H9 (cell line): ENCODE data around the gene SNX7. TPM values are rescaled to one million over a fixed set of nuclear protein-coding genes. Genes with fewer than 3 reads are reported as not detected.

Experiments
- DNase-seq: peaks from one replicate; pipeline ENCODE4 v3.0.0-alpha.2; 2017
- H2AFZ ChIP-seq: one replicate; pipeline ENCODE4 v1.6.1; 2013; ENCODE audit warnings: mild to moderate bottlenecking, low read length, control low read depth, moderate library complexity
- H2AK5ac ChIP-seq: 2 replicates; pipeline ENCODE4 v1.6.1; 2013; ENCODE audit warnings: low read length, control low read depth, mixed read lengths; ENCODE audit not compliant: insufficient read length
- H2BK120ac ChIP-seq: one replicate; pipeline ENCODE4 v1.6.1; 2013; ENCODE audit warnings: low read depth, mild to moderate bottlenecking, low read length, control low read depth, inconsistent platforms; ENCODE audit not compliant: poor library complexity, severe bottlenecking
- H2BK12ac ChIP-seq: 2 replicates; pipeline ENCODE4 v1.6.1; 2013; ENCODE audit warnings: low read length, control low read depth, mixed read lengths, low read depth; ENCODE audit not compliant: insufficient read length
- H2BK15ac ChIP-seq: 2 replicates; pipeline ENCODE4 v1.6.1; 2013; ENCODE audit warnings: low read depth, low read length, control low read depth
- H2BK20ac ChIP-seq: one replicate; pipeline ENCODE4 v1.6.1; 2013; ENCODE audit warnings: low read depth, mild to moderate bottlenecking, low read length, control low read depth, inconsistent platforms; ENCODE audit not compliant: poor library complexity, severe bottlenecking
- H2BK5ac ChIP-seq: 2 replicates; pipeline ENCODE4 v1.6.1; 2013; ENCODE audit warnings: low read length, control low read depth, mixed read lengths; ENCODE audit not compliant: insufficient read length
- H3K14ac ChIP-seq: 2 replicates; pipeline ENCODE4 v1.6.1; 2013; ENCODE audit warnings: low read length, control low read depth; ENCODE audit not compliant: insufficient read depth
- H3K18ac ChIP-seq: 2 replicates; pipeline ENCODE4 v1.6.1; 2013; ENCODE audit warnings: low read depth, mild to moderate bottlenecking, mixed read lengths, low read length, control low read depth; ENCODE audit not compliant: insufficient read length
- H3K23ac ChIP-seq: 2 replicates; pipeline ENCODE4 v1.6.1; 2013; ENCODE audit warnings: low read length, control low read depth, mixed read lengths, low read depth; ENCODE audit not compliant: insufficient read length
- H3K23me2 ChIP-seq: 2 replicates; pipeline ENCODE4 v1.6.1; 2013; ENCODE audit warnings: low read depth, mild to moderate bottlenecking, mixed read lengths, low read length, control low read depth; ENCODE audit not compliant: insufficient read length, poor library complexity, severe bottlenecking
- H3K27ac ChIP-seq: 2 replicates; pipeline ENCODE4 v1.5.1; 2013; ENCODE audit warnings: low read length, control low read depth, mixed read lengths, low read depth; ENCODE audit not compliant: insufficient read length
- H3K27me3 ChIP-seq: 2 replicates; pipeline ENCODE4 v1.6.1; 2013; ENCODE audit warnings: low read length, control low read depth, inconsistent platforms; ENCODE audit not compliant: insufficient read depth
- H3K4ac ChIP-seq: 2 replicates; pipeline ENCODE4 v1.6.1; 2013; ENCODE audit warnings: low read depth, mild to moderate bottlenecking, control low read depth, inconsistent platforms, low read length, moderate library complexity
- H3K4me1 ChIP-seq: 2 replicates; pipeline ENCODE4 v1.6.1; 2013; ENCODE audit warnings: low read length, control low read depth, inconsistent platforms; ENCODE audit not compliant: insufficient read depth
- H3K4me2 ChIP-seq: 2 replicates; pipeline ENCODE4 v1.6.1; 2013; ENCODE audit warnings: low read length, control low read depth, mixed read lengths; ENCODE audit not compliant: insufficient read length, insufficient read depth
- H3K56ac ChIP-seq: 2 replicates; pipeline ENCODE4 v1.6.1; 2013; ENCODE audit warnings: low read depth, mild to moderate bottlenecking, mixed read lengths, low read length, control low read depth; ENCODE audit not compliant: insufficient read length
- H3K79me1 ChIP-seq: 2 replicates; pipeline ENCODE4 v1.6.1; 2013; ENCODE audit warnings: low read depth, mild to moderate bottlenecking, moderate library complexity, low read length, control low read depth, inconsistent platforms; ENCODE audit not compliant: insufficient read depth, poor library complexity, severe bottlenecking
- H3K79me2 ChIP-seq: 2 replicates; pipeline ENCODE4 v1.6.1; 2013; ENCODE audit warnings: low read length, control low read depth, inconsistent platforms; ENCODE audit not compliant: insufficient read depth
- H3K9ac ChIP-seq: 2 replicates; pipeline ENCODE4 v1.6.1; 2013; ENCODE audit warnings: low read length, control low read depth, mixed read lengths; ENCODE audit not compliant: insufficient read length; ENCODE audit errors: extremely low read depth
- H3K9me3 ChIP-seq: one replicate; pipeline ENCODE4 v1.6.1; 2013; ENCODE audit warnings: low read depth, low read length, inconsistent platforms; ENCODE audit not compliant: control insufficient read depth
- H3T11ph ChIP-seq: one replicate; pipeline ENCODE4 v1.6.1; 2013; ENCODE audit warnings: mild to moderate bottlenecking, low read length, control low read depth, inconsistent platforms
- H4K20me1 ChIP-seq: one replicate; pipeline ENCODE4 v1.6.1; 2013; ENCODE audit not compliant: control insufficient read depth, insufficient read length, insufficient read depth
- H4K5ac ChIP-seq: 2 replicates; pipeline ENCODE4 v1.6.1; 2013; ENCODE audit warnings: low read depth, mild to moderate bottlenecking, mixed read lengths, low read length, control low read depth; ENCODE audit not compliant: insufficient read length
- H4K8ac ChIP-seq: replicated peaks from 2 replicates; pipeline ENCODE4 v1.6.1; 2013; ENCODE audit warnings: low read length, control low read depth, mixed read lengths, low read depth; ENCODE audit not compliant: insufficient read length
- H4K91ac ChIP-seq: 2 replicates; pipeline ENCODE4 v1.6.1; 2013; ENCODE audit warnings: low read depth, mild to moderate bottlenecking, moderate library complexity, mixed read lengths, low read length, control low read depth; ENCODE audit not compliant: insufficient read length
- H3K27ac Mint-ChIP-seq, 3 experiments: 2 replicates in 2 of 3; 3 replicates in 1 of 3; pipeline ENCODE4 v1.8.0; 2020 to 2021; ENCODE audit warnings: mixed read lengths in 3 of 3, mild to moderate bottlenecking in 1 of 3, moderate library complexity in 1 of 3
- H3K27me3 Mint-ChIP-seq: 2 replicates; pipeline ENCODE4 v1.8.0; 2021; ENCODE audit warnings: low read depth, mild to moderate bottlenecking, moderate library complexity, mixed read lengths
- H3K36me3 Mint-ChIP-seq, 3 experiments: 2 replicates in 2 of 3; 3 replicates in 1 of 3; pipeline ENCODE4 v1.8.0; 2020 to 2021; ENCODE audit warnings: low read depth in 3 of 3, mixed read lengths in 3 of 3; ENCODE audit not compliant: insufficient read depth in 1 of 3
- H3K4me1 Mint-ChIP-seq, 2 experiments: 2 replicates each; pipeline ENCODE4 v1.8.0; 2020; ENCODE audit warnings: mixed read lengths in 2 of 2
- H3K4me3 Mint-ChIP-seq, 2 experiments: 2 replicates in 1 of 2; 3 replicates in 1 of 2; pipeline ENCODE4 v1.8.0; 2020 to 2021; ENCODE audit warnings: mild to moderate bottlenecking in 2 of 2, mixed read lengths in 2 of 2, moderate library complexity in 1 of 2
- H3K9me3 Mint-ChIP-seq, 2 experiments: 2 replicates in 1 of 2; 3 replicates in 1 of 2; pipeline ENCODE4 v1.8.0; 2020; ENCODE audit warnings: mild to moderate bottlenecking in 2 of 2, mixed read lengths in 2 of 2, moderate library complexity in 1 of 2
- CTCF ChIP-seq: fragments of 200-600 bp; sonication (generic); conservative IDR thresholded peaks from 3 replicates; pipeline ENCODE4 v1.8.0; 2021; ENCODE audit warnings: antibody characterized with exemption, mild to moderate bottlenecking
- WGBS: extraction: QIAGEN DNeasy Blood & Tissue Kit; methylation state at CpG from one replicate; pipeline ENCODE4 v1.1.7; 2013; ENCODE audit warnings: missing lambda C conversion rate, low lambda C conversion rate, mixed read lengths; ENCODE audit not compliant: insufficient read length; ENCODE audit errors: extremely low coverage; 5-methylcytosine and 5-hydroxymethylcytosine counted together
- total RNA-seq: library from RNA; stranded (reverse); gene quantifications from 2 replicates; pipeline ENCODE4 v1.2.1, GENCODE V29; 2021

The SNX7 gene
- total RNA-seq, 1 experiment from 2014 or later, result 24.7 TPM

- Histone ChIP-seq H3K9me3 (no peaks in the 10 kb centered on the region), H4K5ac (no peak overlapping the region), H2BK12ac (no peak overlapping the region), H3K14ac (no peak overlapping the region), H3K79me2 (no peaks in the 10 kb centered on the region), H3K27ac (no peak overlapping the region), H2BK15ac (no peak overlapping the region), H3K4me2 (no peak overlapping the region), H2BK20ac (no peak overlapping the region), H2AK5ac (no peak overlapping the region), H4K20me1 (no peaks in the 10 kb centered on the region), H3K23me2 (no peaks in the 10 kb centered on the region), H3K18ac (no peak overlapping the region), H4K8ac (no peak overlapping the region), H2AFZ (no peak overlapping the region), H3K79me1 (no peaks in the 10 kb centered on the region), H2BK5ac (no peak overlapping the region), H4K91ac (no peak overlapping the region), H3T11ph (no peak overlapping the region), H3K9ac (no peak overlapping the region), H3K4ac (no peak overlapping the region), H3K23ac (no peak overlapping the region), H3K27me3 (no peaks in the 10 kb centered on the region), H3K4me1 (no peaks in the 10 kb centered on the region), H2BK120ac (no peak overlapping the region), H3K56ac (no peak overlapping the region)
- Mint-ChIP-seq H3K36me3 (peaks cover 0 to under 1% (median under 1%) of the 10 kb centered on the region in 3 experiments; a peak in 1 of 7 replicates), H3K27ac (no peak overlapping the region), H3K9me3 (no peaks in the 10 kb centered on the region), H3K4me3 (no peak overlapping the region), H3K27me3 (no peaks in the 10 kb centered on the region), H3K4me1 (peaks cover 0 to 2% of the 10 kb centered on the region in 2 experiments; a peak in 1 of 4 replicates)
- TF ChIP-seq CTCF, result no peak
- WGBS, result 100% methylated on average over 1 of the region's 4 CpGs
- no peak for DNase-seq
Observed at GRCh38 chr1:98706173-98706843, 44.8 kb downstream of the SNX7 start.
